Psoas muscle (tissue), 8 donors: ENCODE measurements around the gene NDP. TPM values are rescaled to one million over a fixed set of nuclear protein-coding genes. Genes with fewer than 3 reads are reported as not detected.

ENCODE experiments used
- ATAC-seq, 4 donors: fragments of 200-7000 bp; cut with Tn5 transposase; one replicate each; pipeline ENCODE4 v1.9.1; 2020; ENCODE audit warnings: moderate library complexity in 3 of 4, mild to moderate bottlenecking in 2 of 4
- DNase-seq, 2 donors: peaks; one replicate each; pipeline ENCODE4 v3.0.0-alpha.2; 2020
- H3K27ac ChIP-seq: fragments of 200-600 bp; one replicate; pipeline ENCODE4 v1.8.0; 2022
- H3K27me3 ChIP-seq, 3 donors: fragments of 200-600 bp in 1 of 3; one replicate each; pipeline versions ENCODE4 v1.6.1 to v1.8.0; 2013 to 2022; ENCODE audit warnings: low read length in 2 of 3, mild to moderate bottlenecking in 2 of 3, moderate library complexity in 1 of 3; ENCODE audit not compliant: insufficient read depth in 3 of 3
- H3K36me3 ChIP-seq, 2 donors: fragments of 200-600 bp in 1 of 2; one replicate each; pipeline versions ENCODE4 v1.6.1 to v1.8.0; 2013 to 2022; ENCODE audit warnings: low read depth in 1 of 2, mild to moderate bottlenecking in 1 of 2, moderate library complexity in 1 of 2; ENCODE audit not compliant: insufficient read depth in 1 of 2
- H3K4me1 ChIP-seq: fragments of 200-600 bp; one replicate; pipeline ENCODE4 v1.8.0; 2022
- H3K4me3 ChIP-seq: fragments of 200-600 bp; one replicate; pipeline ENCODE4 v1.8.0; 2022; ENCODE audit warnings: mild to moderate bottlenecking
- H3K9me3 ChIP-seq: fragments of 200-600 bp; one replicate; pipeline ENCODE4 v1.8.0; 2022
- CTCF ChIP-seq: fragments of 200-600 bp; IDR thresholded peaks from one replicate; pipeline ENCODE4 v1.8.0; 2022; ENCODE audit warnings: antibody characterized with exemption
- WGBS, 3 donors: extraction: QIAGEN DNeasy Blood & Tissue Kit; methylation state at CpG; one replicate each; pipeline versions ENCODE4 v1.1.6 to v1.1.7; 2013; 5-methylcytosine and 5-hydroxymethylcytosine counted together
- intact Hi-C, 2 donors: fragments of 100-400 bp; cut with DNase I; formaldehyde crosslinking; loops; one replicate each; pipeline versions ENCODE4 v1.11.0 to v1.14.2; 2022
- polyA plus RNA-seq, 3 donors: library from polyadenylated mRNA; stranded (reverse); fragments of 200-250 nt; gene quantifications; one replicate each; pipeline ENCODE4 v1.2.3, GENCODE V29; 2013
- total RNA-seq, 4 donors: library from RNA; stranded (reverse); fragmentation: NEBNext Ultra II Directional in 2 of 4; extraction: Animal tissue kit (Norgen Biotek cat#: 25700) in 2 of 4; gene quantifications; one replicate each; pipeline versions ENCODE4 v1.2.1 to v1.2.4, GENCODE V29; 2021 to 2023
- donor health status: healthy with polysubstance abuse.
- donor health status: DM: no; HTN: no; CAD: no; lungs with moderate emphysema.
- donor health status: Bipolar disorder and iron deficiency.
- donor health status: healthy.
- donor health status: DM: yes; HTN: yes; CAD: no.
- donor health status: DM: no; HTN: no; CAD: no.
- donor health status: DM: no; HTN: no; CAD: no.
- donor health status: DM: yes; HTN: yes; CAD: no.

NDP gene
- total and polyA plus RNA-seq, 7 donors, result 0.01 to 0.21 TPM; not detected in 5

- no peak for DNase-seq
- Histone ChIP-seq H3K27me3 (peaks cover 0 to 61% (median 0%) of the 10 kb centered on the region in 3 donors), H3K4me3 (no peak overlapping the region), H3K9me3 (no peaks in the 10 kb centered on the region), H3K27ac (no peak overlapping the region), H3K4me1 (no peaks in the 10 kb centered on the region), H3K36me3 (no peaks in the 10 kb centered on the region)
- intact Hi-C loops, result no loop called here
- ATAC-seq, result no peak
- no peak for TF ChIP-seq CTCF
- WGBS, 3 donors, result 86 to 98% (median 96%) methylated on average over 6 of the region's 6 CpGs
Observed at GRCh38 chrX:43974741-43975465, 1.7 kb upstream of the NDP start.

- no peak for TF ChIP-seq CTCF
- Histone ChIP-seq H3K27ac (no peak overlapping the region), H3K4me1 (no peaks in the 10 kb centered on the region), H3K4me3 (no peak overlapping the region), H3K9me3 (no peaks in the 10 kb centered on the region), H3K27me3 (peaks cover 0 to 65% (median 0%) of the 10 kb centered on the region in 3 donors), H3K36me3 (no peaks in the 10 kb centered on the region)
- ATAC-seq (no peak), DNase-seq (no peak)
- intact Hi-C loops, result no loop called here
- 43 to 88% (median 85%) methylated on average over 2 of the region's 2 CpGs for WGBS, 3 donors
Observed at GRCh38 chrX:43974100-43974475, 898 bp upstream of the NDP start.

- WGBS, 3 donors, result 42 to 54% (median 54%) methylated on average over 19 of the region's 19 CpGs
- ATAC-seq (peak in 1 of 4 donors; percentile 42), DNase-seq (no peak)
- no peak overlapping the region for H3K27ac ChIP-seq
- H3K4me1 ChIP-seq, result no peaks in the 10 kb centered on the region
- intact Hi-C loops, result no loop called here
- H3K4me3 ChIP-seq, result peak overlapping the region; percentile 53
- no peaks in the 10 kb centered on the region for H3K9me3 ChIP-seq
- H3K27me3 ChIP-seq, result peaks cover 0 to 76% (median 0%) of the 10 kb centered on the region in 3 donors
- TF ChIP-seq CTCF, result no peak
- H3K36me3 ChIP-seq, result no peaks in the 10 kb centered on the region
Observed at GRCh38 chrX:43971966-43972961, 926 bp downstream of the NDP start.

- no peak for DNase-seq
- intact Hi-C loops, result no loop called here
- TF ChIP-seq CTCF, result no peak
- Histone ChIP-seq H3K4me1 (no peaks in the 10 kb centered on the region), H3K4me3 (no peak overlapping the region), H3K9me3 (no peaks in the 10 kb centered on the region), H3K36me3 (no peaks in the 10 kb centered on the region), H3K27me3 (peaks cover 0 to 80% (median 0%) of the 10 kb centered on the region in 3 donors), H3K27ac (no peak overlapping the region)
- WGBS, 3 donors, result 68 to 93% (median 88%) methylated on average over 5 of the region's 5 CpGs
- ATAC-seq, result no peak
Observed at GRCh38 chrX:43970528-43970927, 2.7 kb downstream of the NDP start.
